ENCODE measurements around the gene GRK5.
A peak's percentile ranks its signal among the peaks of the same experiment; 100 is the strongest.

Gene GRK5

GRCh38 chr10:119341459-119342301, 134.3 kb downstream of the GRK5 start:
- H3K27me3 ChIP-seq (ENCODE audit: control insufficient read depth in 1 of 2, insufficient read depth in 2 of 2, low read length in 2 of 2): no peaks in the 10 kb centered on the region
- peaks cover 0 to 12% of the 10 kb centered on the region in 2 donors for H3K36me3 ChIP-seq (ENCODE audit: control insufficient read depth in 1 of 2, insufficient read depth in 2 of 2, low read length in 2 of 2)
- H3K4me3 ChIP-seq (ENCODE audit: low read depth in 1 of 2, low read length in 2 of 2): no peak overlapping the region
- peak overlapping the region; percentile 3 for H3K27ac ChIP-seq (ENCODE audit: low read depth, low read length)
- no peaks in the 10 kb centered on the region for H3K9me3 ChIP-seq (ENCODE audit: control insufficient read depth in 1 of 2, low read length in 2 of 2)
- H3K4me1 ChIP-seq (ENCODE audit: control insufficient read depth in 1 of 2, insufficient read depth in 2 of 2, low read length in 2 of 2): peaks cover 7 to 22% of the 10 kb centered on the region in 2 donors
- no peak overlapping the region for H3K9ac ChIP-seq (ENCODE audit: low read depth in 1 of 2, low read length in 2 of 2)

GRCh38 chr10:119342335-119342734, 135.0 kb downstream of the GRK5 start:
- peaks cover 7 to 22% of the 10 kb centered on the region in 2 donors for H3K4me1 ChIP-seq (ENCODE audit: control insufficient read depth in 1 of 2, insufficient read depth in 2 of 2, low read length in 2 of 2)
- H3K4me3 ChIP-seq (ENCODE audit: low read depth in 1 of 2, low read length in 2 of 2): no peak overlapping the region
- no peak overlapping the region for H3K9ac ChIP-seq (ENCODE audit: low read depth in 1 of 2, low read length in 2 of 2)
- H3K9me3 ChIP-seq (ENCODE audit: control insufficient read depth in 1 of 2, low read length in 2 of 2): no peaks in the 10 kb centered on the region
- peaks cover 0 to 11% of the 10 kb centered on the region in 2 donors for H3K36me3 ChIP-seq (ENCODE audit: control insufficient read depth in 1 of 2, insufficient read depth in 2 of 2, low read length in 2 of 2)
- no peak overlapping the region for H3K27ac ChIP-seq (ENCODE audit: low read depth, low read length)
- no peaks in the 10 kb centered on the region for H3K27me3 ChIP-seq (ENCODE audit: control insufficient read depth in 1 of 2, insufficient read depth in 2 of 2, low read length in 2 of 2)

- Histone ChIP-seq H3K36me3 (ENCODE audit: control insufficient read depth in 1 of 2, insufficient read depth in 2 of 2, low read length in 2 of 2) (peaks cover 0 to 11% of the 10 kb centered on the region in 2 donors), H3K9ac (ENCODE audit: low read depth in 1 of 2, low read length in 2 of 2) (no peak overlapping the region), H3K9me3 (ENCODE audit: control insufficient read depth in 1 of 2, low read length in 2 of 2) (no peaks in the 10 kb centered on the region), H3K4me3 (ENCODE audit: low read depth in 1 of 2, low read length in 2 of 2) (no peak overlapping the region), H3K4me1 (ENCODE audit: control insufficient read depth in 1 of 2, insufficient read depth in 2 of 2, low read length in 2 of 2) (peaks cover 7 to 22% of the 10 kb centered on the region in 2 donors), H3K27me3 (ENCODE audit: control insufficient read depth in 1 of 2, insufficient read depth in 2 of 2, low read length in 2 of 2) (no peaks in the 10 kb centered on the region), H3K27ac (ENCODE audit: low read depth, low read length) (no peak overlapping the region)
Measured at GRCh38 chr10:119343011-119343601, 135.7 kb downstream of the GRK5 start.

- Histone ChIP-seq H3K27ac (ENCODE audit: low read depth, low read length) (no peak overlapping the region), H3K36me3 (ENCODE audit: control insufficient read depth in 1 of 2, insufficient read depth in 2 of 2, low read length in 2 of 2) (peaks cover 0 to 11% of the 10 kb centered on the region in 2 donors), H3K4me1 (ENCODE audit: control insufficient read depth in 1 of 2, insufficient read depth in 2 of 2, low read length in 2 of 2) (peaks cover 7 to 30% of the 10 kb centered on the region in 2 donors), H3K27me3 (ENCODE audit: control insufficient read depth in 1 of 2, insufficient read depth in 2 of 2, low read length in 2 of 2) (no peaks in the 10 kb centered on the region), H3K9ac (ENCODE audit: low read depth in 1 of 2, low read length in 2 of 2) (no peak overlapping the region), H3K9me3 (ENCODE audit: control insufficient read depth in 1 of 2, low read length in 2 of 2) (no peaks in the 10 kb centered on the region), H3K4me3 (ENCODE audit: low read depth in 1 of 2, low read length in 2 of 2) (no peak overlapping the region)
Measured at GRCh38 chr10:119344381-119344780, 137.0 kb downstream of the GRK5 start.

- H3K9me3 ChIP-seq (ENCODE audit: control insufficient read depth in 1 of 2, low read length in 2 of 2): no peaks in the 10 kb centered on the region
- no peak overlapping the region for H3K27ac ChIP-seq (ENCODE audit: low read depth, low read length)
- H3K4me3 ChIP-seq (ENCODE audit: low read depth in 1 of 2, low read length in 2 of 2): no peak overlapping the region
- no peaks in the 10 kb centered on the region for H3K27me3 ChIP-seq (ENCODE audit: control insufficient read depth in 1 of 2, insufficient read depth in 2 of 2, low read length in 2 of 2)
- H3K9ac ChIP-seq (ENCODE audit: low read depth in 1 of 2, low read length in 2 of 2): no peak overlapping the region
- H3K36me3 ChIP-seq (ENCODE audit: control insufficient read depth in 1 of 2, insufficient read depth in 2 of 2, low read length in 2 of 2): peaks cover 3 to 17% of the 10 kb centered on the region in 2 donors
- H3K4me1 ChIP-seq (ENCODE audit: control insufficient read depth in 1 of 2, insufficient read depth in 2 of 2, low read length in 2 of 2): peaks cover 5 to 22% of the 10 kb centered on the region in 2 donors
Measured at GRCh38 chr10:119346095-119346832, 138.9 kb downstream of the GRK5 start.

- no peaks in the 10 kb centered on the region for H3K27me3 ChIP-seq (ENCODE audit: control insufficient read depth in 1 of 2, insufficient read depth in 2 of 2, low read length in 2 of 2)
- H3K4me1 ChIP-seq (ENCODE audit: control insufficient read depth in 1 of 2, insufficient read depth in 2 of 2, low read length in 2 of 2): peaks cover 0 to 13% of the 10 kb centered on the region in 2 donors
- peaks cover 3 to 15% of the 10 kb centered on the region in 2 donors for H3K36me3 ChIP-seq (ENCODE audit: control insufficient read depth in 1 of 2, insufficient read depth in 2 of 2, low read length in 2 of 2)
- no peak overlapping the region for H3K9ac ChIP-seq (ENCODE audit: low read depth in 1 of 2, low read length in 2 of 2)
- no peak overlapping the region for H3K27ac ChIP-seq (ENCODE audit: low read depth, low read length)
- no peak overlapping the region for H3K4me3 ChIP-seq (ENCODE audit: low read depth in 1 of 2, low read length in 2 of 2)
- no peaks in the 10 kb centered on the region for H3K9me3 ChIP-seq (ENCODE audit: control insufficient read depth in 1 of 2, low read length in 2 of 2)
Measured at GRCh38 chr10:119347181-119347974, 140.0 kb downstream of the GRK5 start.

GRCh38 chr10:119348106-119348505, 140.7 kb downstream of the GRK5 start:
- no peak overlapping the region for H3K27ac ChIP-seq (ENCODE audit: low read depth, low read length)
- no peak overlapping the region for H3K4me3 ChIP-seq (ENCODE audit: low read depth in 1 of 2, low read length in 2 of 2)
- no peaks in the 10 kb centered on the region for H3K9me3 ChIP-seq (ENCODE audit: control insufficient read depth in 1 of 2, low read length in 2 of 2)
- H3K27me3 ChIP-seq (ENCODE audit: control insufficient read depth in 1 of 2, insufficient read depth in 2 of 2, low read length in 2 of 2): no peaks in the 10 kb centered on the region
- H3K4me1 ChIP-seq (ENCODE audit: control insufficient read depth in 1 of 2, insufficient read depth in 2 of 2, low read length in 2 of 2): peaks cover 0 to 8% of the 10 kb centered on the region in 2 donors
- peaks cover 3 to 14% of the 10 kb centered on the region in 2 donors for H3K36me3 ChIP-seq (ENCODE audit: control insufficient read depth in 1 of 2, insufficient read depth in 2 of 2, low read length in 2 of 2)
- H3K9ac ChIP-seq (ENCODE audit: low read depth in 1 of 2, low read length in 2 of 2): no peak overlapping the region

GRCh38 chr10:119348516-119349240, 141.3 kb downstream of the GRK5 start:
- no peak overlapping the region for H3K27ac ChIP-seq (ENCODE audit: low read depth, low read length)
- peaks cover 0 to 8% of the 10 kb centered on the region in 2 donors for H3K4me1 ChIP-seq (ENCODE audit: control insufficient read depth in 1 of 2, insufficient read depth in 2 of 2, low read length in 2 of 2)
- no peak overlapping the region for H3K9ac ChIP-seq (ENCODE audit: low read depth in 1 of 2, low read length in 2 of 2)
- H3K27me3 ChIP-seq (ENCODE audit: control insufficient read depth in 1 of 2, insufficient read depth in 2 of 2, low read length in 2 of 2): no peaks in the 10 kb centered on the region
- H3K9me3 ChIP-seq (ENCODE audit: control insufficient read depth in 1 of 2, low read length in 2 of 2): no peaks in the 10 kb centered on the region
- peaks cover 5 to 8% of the 10 kb centered on the region in 2 donors for H3K36me3 ChIP-seq (ENCODE audit: control insufficient read depth in 1 of 2, insufficient read depth in 2 of 2, low read length in 2 of 2)
- no peak overlapping the region for H3K4me3 ChIP-seq (ENCODE audit: low read depth in 1 of 2, low read length in 2 of 2)

GRCh38 chr10:119349341-119349740, 142.0 kb downstream of the GRK5 start:
- H3K36me3 ChIP-seq (ENCODE audit: control insufficient read depth in 1 of 2, insufficient read depth in 2 of 2, low read length in 2 of 2): peaks cover 5 to 6% of the 10 kb centered on the region in 2 donors
- H3K4me1 ChIP-seq (ENCODE audit: control insufficient read depth in 1 of 2, insufficient read depth in 2 of 2, low read length in 2 of 2): peaks cover 0 to 8% of the 10 kb centered on the region in 2 donors
- H3K9ac ChIP-seq (ENCODE audit: low read depth in 1 of 2, low read length in 2 of 2): no peak overlapping the region
- H3K4me3 ChIP-seq (ENCODE audit: low read depth in 1 of 2, low read length in 2 of 2): no peak overlapping the region
- H3K27me3 ChIP-seq (ENCODE audit: control insufficient read depth in 1 of 2, insufficient read depth in 2 of 2, low read length in 2 of 2): no peaks in the 10 kb centered on the region
- H3K27ac ChIP-seq (ENCODE audit: low read depth, low read length): no peak overlapping the region
- H3K9me3 ChIP-seq (ENCODE audit: control insufficient read depth in 1 of 2, low read length in 2 of 2): no peaks in the 10 kb centered on the region
